HG02610 (cell line): ENCODE data around the gene PRDM2.

Source experiments
- ATAC-seq: cut with Tn5 transposase; IDR thresholded peaks from one replicate; pipeline ENCODE4 v1.9.1; 2021; ENCODE audit warnings: mild to moderate bottlenecking, moderate library complexity; ENCODE audit not compliant: unreplicated experiment

The PRDM2 gene

GRCh38 chr1:13760921-13761320, 60.9 kb downstream of the PRDM2 start:
- no peak for ATAC-seq

- ATAC-seq: no peak
Measured at GRCh38 chr1:13761883-13762282, 61.9 kb downstream of the PRDM2 start.

- no peak for ATAC-seq
Measured at GRCh38 chr1:13762642-13763041, 62.7 kb downstream of the PRDM2 start.

GRCh38 chr1:13763222-13763621, 63.2 kb downstream of the PRDM2 start:
- no peak for ATAC-seq

GRCh38 chr1:13763991-13764390, 64.0 kb downstream of the PRDM2 start:
- ATAC-seq: no peak

GRCh38 chr1:13764588-13765332, 64.8 kb downstream of the PRDM2 start:
- no peak for ATAC-seq

GRCh38 chr1:13766592-13767564, 66.9 kb downstream of the PRDM2 start:
- no peak for ATAC-seq

- ATAC-seq: no peak
Measured at GRCh38 chr1:13769212-13769611, 69.2 kb downstream of the PRDM2 start.

- no peak for ATAC-seq
Measured at GRCh38 chr1:13769830-13770229, 69.8 kb downstream of the PRDM2 start.

- ATAC-seq: no peak
Measured at GRCh38 chr1:13770743-13771142, 70.8 kb downstream of the PRDM2 start.

- no peak for ATAC-seq
Measured at GRCh38 chr1:13771745-13772144, 71.8 kb downstream of the PRDM2 start.

- no peak for ATAC-seq
Measured at GRCh38 chr1:13772271-13772670, 72.3 kb downstream of the PRDM2 start.

GRCh38 chr1:13774121-13774520, 74.1 kb downstream of the PRDM2 start:
- ATAC-seq: no peak

- ATAC-seq: no peak
Measured at GRCh38 chr1:13775459-13775858, 75.5 kb downstream of the PRDM2 start.

GRCh38 chr1:13775916-13776315, 75.9 kb downstream of the PRDM2 start:
- no peak for ATAC-seq

GRCh38 chr1:13778431-13778830, 78.4 kb downstream of the PRDM2 start:
- ATAC-seq: no peak

- ATAC-seq: no peak
Measured at GRCh38 chr1:13779930-13780329, 79.9 kb downstream of the PRDM2 start.

- ATAC-seq: no peak
Measured at GRCh38 chr1:13780780-13781179, 80.8 kb downstream of the PRDM2 start.

- no peak for ATAC-seq
Measured at GRCh38 chr1:13781228-13781627, 81.2 kb downstream of the PRDM2 start.

- ATAC-seq: no peak
Measured at GRCh38 chr1:13781907-13782633, 82.1 kb downstream of the PRDM2 start.

- no peak for ATAC-seq
Measured at GRCh38 chr1:13782634-13783360, 82.8 kb downstream of the PRDM2 start.
